Suppressor macrophage (primary cell): ENCODE data around the gene FAM193B.
"Not testable (repeated sequence)": the region's sequence is repeated elsewhere in the genome, so short reads cannot be mapped to it uniquely, and the experiment has no call there.

ENCODE experiments used
- DNase-seq, 4 experiments: peaks; one replicate each; pipeline ENCODE4 v3.0.0-alpha.2; 2020 to 2022

Gene FAM193B

DNA sequence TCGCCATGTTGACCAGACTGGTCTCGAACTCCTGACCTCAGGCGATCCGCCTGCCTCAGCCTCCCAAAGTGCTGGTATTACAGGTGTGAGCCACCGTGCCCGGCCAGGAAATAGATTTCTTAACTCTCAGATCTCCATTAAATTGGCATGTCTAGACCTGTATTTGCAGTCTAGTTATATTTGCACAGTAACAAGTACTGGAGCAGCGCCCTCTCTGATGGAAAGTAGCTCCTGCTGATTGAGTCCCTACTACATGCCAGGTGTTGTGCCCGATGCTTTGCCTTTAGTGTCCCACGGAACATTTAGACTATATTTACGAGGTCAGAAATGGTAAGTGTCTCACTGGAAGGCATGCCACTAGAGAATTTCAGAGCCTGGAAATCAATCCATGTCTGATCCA, 21.8 kb upstream of the FAM193B start:
- no peak for DNase-seq

DNA sequence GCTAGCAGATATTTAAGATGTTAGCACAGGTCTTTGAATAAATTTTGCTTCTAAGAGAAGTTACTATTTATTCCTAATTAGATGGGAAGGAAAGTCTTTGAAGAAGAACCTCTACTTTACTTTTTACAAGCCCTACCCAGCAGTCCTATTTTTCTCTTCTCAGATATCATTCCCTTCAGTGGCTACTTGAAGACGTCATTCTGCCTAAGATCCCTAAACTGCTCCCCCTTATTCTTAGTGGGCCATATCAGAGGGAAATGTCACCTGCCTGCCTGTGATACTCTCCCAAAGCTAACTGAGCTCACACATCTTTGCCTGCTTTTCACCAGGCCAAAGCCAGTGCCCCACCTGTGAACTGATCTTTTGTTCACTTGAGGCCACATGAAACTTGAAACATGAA, 21.1 kb upstream of the FAM193B start:
- DNase-seq = no peak

DNA sequence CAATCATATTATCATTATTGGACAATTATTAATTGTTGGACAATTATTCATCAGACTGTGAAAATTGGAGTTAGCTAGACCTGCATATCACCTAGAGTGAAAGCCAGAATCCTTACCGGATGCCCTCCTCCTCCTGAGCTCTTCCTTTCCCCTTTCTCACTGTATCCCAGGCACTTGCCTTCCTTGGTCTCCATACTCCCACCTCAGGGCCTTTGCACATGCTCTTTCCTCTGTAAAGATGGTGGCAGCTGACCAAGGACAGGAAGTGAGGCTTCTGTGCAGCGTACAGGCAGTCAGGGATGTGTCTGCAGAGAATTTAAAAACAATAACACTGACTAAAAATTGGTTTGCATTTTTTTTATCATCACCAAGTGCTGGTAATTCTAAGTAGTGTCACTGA, 15.5 kb upstream of the FAM193B start:
- DNase-seq = no peak

DNA sequence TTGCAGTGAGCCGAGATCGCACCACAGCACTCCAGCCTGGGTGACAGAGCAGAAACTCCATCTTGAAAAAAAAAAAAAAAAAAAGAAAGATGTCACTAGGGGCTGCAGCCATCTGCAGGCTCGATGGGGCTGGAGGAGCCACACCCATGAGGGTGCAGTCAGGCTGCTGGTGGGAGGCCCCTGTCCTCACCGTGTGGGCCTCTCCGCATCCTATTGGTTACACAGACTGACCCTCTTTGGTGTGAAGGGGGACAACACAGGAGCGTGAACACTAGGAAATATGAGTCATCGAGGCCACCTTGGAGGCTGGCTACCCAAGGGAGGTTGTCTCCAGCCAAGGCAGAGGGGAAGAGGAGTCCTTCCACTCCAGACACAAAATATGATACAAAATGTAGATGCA, 14.0 kb upstream of the FAM193B start:
- no peak for DNase-seq

DNA sequence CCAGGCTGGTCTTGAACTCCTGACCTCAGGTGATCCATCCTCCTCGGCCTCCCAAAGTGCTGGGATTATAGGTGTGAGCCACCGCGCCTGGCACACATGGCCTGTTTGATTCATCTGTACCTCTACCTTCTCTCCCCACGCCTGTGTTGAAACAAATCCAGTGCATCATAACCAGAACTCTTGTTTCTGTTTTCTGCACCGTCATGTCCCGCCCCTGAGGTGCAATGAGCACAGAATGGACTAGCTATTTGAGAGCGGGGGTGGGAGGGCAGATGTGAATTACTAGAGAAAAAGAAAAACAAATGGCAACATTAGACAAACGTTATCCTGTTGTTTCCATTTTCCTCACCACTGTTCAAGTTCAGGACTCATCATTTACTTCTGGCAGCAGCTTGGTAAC, 10.7 kb upstream of the FAM193B start:
- DNase-seq = no peak

DNA sequence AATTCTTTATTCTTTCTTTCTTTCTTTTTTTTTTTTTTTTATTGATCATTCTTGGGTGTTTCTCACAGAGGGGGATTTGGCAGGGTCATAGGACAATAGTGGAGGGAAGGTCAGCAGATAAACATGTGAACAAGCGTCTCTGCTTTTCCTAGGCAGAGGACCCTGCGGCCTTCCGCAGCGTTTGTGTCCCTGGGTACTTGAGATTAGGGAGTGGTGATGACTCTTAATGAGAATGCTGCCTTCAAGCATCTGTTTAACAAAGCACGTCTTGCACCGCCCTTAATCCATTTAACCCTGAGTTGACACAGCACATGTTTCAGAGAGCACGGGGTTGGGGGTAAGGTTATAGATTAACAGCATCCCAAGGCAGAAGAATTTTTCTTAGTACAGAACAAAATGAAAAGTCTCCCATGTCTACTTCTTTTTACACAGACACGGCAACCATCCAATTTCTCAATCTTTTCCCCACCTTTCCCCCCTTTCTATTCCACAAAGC, 5.1 kb upstream of the FAM193B start:
- DNase-seq = not testable (repeated sequence)

DNA sequence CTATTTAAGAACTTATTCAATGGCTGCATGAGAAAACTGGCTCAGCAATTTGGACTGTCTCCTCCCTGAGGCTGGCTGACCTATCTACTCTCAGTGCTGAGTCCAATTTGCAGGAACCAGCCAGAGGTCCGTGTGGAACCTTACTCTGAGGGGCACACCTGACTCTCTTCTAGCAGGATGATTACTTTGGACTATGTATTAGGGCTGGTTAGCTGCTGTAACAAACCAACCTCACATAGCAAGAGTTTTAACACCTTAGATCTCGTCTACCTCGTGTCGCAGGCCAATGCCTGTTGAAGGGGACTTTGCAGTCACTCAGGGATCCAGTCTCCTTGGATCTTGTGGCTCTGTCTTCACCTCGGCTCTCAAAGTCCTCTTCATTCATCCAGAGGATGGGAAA, 3.4 kb upstream of the FAM193B start:
- no peak for DNase-seq

DNA sequence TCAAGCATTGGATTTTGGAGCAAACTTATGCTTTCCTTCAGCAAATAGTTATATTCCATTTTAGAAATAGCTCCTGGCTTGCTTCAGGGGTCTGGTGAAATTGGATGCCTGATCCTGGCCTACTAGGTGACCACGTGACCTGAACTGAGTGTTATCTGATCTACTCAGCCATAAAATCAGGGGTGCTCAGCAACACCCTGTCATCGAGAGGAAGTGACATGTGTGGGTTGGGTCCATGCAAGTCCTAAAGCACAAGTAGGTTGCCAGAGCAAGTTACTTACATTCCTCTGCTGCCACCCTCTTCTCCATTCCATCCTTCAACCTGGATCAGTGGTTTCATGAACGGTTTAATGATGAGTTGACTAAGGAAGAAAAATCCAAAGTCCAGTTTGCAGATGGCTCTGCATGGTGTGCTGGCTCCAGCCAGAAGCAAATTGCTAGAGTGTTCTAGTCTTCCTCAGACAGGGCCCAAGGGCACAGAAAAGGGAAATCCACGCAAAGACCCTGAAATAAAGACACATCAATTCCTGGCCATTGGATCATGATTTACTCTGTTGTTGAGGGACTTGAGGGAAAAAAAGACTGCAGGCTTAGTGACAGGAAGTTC, 2.8 kb upstream of the FAM193B start:
- peak in 2 of 4 experiments; percentile 29 to 34 for DNase-seq

DNA sequence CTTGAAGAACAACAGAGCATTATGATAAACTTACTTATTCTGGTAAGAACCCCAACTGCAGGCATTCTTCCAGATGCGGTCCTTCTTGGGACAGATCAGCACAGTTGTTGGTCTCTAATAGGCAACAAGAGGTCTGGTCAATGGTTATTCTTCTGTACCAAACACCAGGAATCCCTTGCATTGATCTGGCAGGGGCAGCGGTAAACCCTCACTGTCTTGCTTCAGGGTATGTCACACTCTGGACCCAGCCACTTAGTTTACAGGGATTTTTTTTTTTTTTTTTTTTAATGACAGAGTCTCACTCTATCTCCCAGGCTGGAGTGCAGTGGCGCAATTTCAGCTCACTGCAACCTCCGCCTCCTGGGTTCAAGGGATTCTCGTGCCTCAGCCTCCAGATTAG, 1.3 kb upstream of the FAM193B start:
- DNase-seq = no peak

DNA sequence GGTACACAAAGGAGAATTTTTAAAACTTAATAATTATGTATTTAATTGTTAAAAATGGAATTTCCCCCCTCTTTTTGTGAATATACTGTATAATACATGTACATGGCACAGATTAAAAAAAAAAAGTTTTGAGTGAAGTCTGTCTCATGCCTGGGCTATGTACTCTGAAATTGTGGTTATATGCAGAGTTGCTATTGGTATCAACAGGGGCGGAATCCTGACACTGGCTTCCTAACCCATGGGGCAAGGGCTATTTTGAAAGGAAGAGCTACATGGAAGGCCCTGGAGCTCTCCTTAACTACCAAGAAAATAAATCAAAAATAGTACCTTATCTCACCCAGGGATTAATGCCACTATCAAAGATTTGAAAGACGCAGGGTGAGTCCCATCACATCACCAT, 865 bp upstream of the FAM193B start:
- no peak for DNase-seq

DNA sequence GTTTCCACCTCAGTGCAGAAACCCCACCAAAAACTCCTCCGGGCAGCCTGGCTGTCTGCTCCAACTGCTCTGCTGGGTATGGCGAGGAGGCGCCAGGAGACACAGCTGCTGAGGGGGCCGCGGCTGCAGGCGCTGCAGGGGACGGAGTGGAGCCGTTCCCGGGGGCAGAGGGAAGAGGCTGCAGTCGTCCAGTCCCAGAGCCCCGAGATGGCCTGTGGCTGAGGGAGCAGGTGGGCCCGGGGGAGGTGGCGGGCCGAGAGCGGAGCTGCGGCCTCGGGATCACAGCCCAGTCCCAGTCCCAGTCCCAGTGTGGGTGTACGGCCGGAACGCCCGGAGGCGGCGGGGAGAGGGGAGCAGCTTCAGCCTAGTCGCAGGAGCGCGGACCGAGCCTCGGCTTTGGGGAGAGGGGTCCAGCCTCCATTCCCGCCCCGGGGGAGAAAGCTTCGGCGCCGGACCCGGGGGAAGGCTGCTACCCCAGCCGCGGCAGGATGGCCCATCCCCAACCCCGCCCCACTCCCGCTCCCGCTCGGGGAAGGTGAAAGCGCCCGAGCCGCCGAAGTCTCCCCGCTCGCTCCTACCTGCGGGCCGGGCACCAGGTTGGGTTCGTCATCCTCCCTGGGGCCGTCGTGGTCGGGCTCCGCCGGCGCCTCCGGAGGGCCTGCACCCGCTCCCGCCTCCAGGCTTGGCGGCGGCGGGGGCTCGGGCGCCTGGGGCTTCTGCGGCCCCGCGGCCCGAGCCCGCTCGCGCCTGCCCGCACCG, 513 bp downstream of the FAM193B start:
- DNase-seq = peak; percentile 14 to 68 (median 39)

DNA sequence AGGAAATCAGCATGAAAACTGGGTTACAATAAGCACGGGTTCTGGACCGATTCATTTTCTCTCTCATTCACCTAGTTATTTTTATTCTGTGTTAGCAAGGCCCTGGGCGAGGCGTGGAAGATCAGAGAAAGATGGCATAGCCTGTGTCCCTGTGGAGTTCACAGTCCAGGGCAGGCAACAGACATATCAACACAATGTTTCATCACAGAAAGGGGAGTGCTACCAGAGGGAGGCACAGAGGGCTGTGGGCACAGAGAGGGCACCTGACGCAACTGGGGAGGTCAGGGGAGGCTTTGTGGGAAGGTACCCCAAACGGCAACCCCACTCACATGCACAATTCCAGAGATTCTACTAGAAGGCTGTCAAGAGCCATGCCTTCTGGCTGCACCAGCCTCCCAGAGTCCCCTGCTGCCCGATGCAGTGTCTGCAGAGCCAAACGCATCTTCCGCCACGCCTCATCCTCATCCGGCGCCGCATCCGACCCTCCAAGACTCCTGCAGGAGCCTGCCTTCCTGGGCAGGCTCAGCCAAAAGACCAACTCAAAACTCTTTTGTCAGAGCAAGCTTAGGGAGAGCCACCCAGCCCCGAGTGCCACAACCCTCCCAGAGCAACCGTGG, 1.4 kb downstream of the FAM193B start:
- no peak for DNase-seq

DNA sequence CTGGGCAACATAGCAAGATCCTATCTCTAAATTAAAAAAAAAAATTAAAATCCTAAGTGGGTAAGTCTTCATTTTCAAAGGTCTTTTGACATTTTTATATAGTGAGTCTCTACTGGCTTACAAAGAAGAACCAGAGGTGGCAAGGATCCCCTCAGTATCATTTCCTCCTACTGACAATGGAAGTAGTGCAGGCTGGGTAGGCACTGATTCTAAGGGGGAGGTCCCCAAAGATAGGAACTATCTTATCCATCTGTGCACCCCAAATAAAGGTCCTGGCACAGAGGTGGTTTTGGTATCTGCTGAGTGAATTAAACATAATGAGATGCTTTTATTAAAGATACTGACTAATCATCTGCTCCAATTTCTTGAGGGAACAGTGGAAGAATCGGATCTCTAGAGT, 4.2 kb downstream of the FAM193B start:
- no peak for DNase-seq

DNA sequence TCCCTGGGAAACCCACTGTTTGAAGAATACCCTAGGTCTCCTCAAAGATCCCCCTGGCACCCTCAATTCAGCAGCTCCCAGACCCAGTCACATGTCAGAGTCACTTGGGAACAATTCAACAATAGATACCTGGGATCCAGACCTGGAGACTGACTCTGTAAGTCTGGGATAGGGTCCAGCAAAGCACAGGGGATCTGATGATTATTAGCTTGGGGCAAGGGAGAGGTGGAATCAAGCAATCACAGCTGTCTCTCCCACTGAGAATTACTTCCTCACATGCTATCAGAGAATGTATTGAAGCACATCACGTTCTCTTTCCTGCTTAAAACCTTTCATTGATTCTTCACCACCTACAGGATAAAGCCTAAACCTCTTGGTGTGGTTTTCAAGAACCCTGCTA, 5.9 kb downstream of the FAM193B start:
- DNase-seq = no peak

DNA sequence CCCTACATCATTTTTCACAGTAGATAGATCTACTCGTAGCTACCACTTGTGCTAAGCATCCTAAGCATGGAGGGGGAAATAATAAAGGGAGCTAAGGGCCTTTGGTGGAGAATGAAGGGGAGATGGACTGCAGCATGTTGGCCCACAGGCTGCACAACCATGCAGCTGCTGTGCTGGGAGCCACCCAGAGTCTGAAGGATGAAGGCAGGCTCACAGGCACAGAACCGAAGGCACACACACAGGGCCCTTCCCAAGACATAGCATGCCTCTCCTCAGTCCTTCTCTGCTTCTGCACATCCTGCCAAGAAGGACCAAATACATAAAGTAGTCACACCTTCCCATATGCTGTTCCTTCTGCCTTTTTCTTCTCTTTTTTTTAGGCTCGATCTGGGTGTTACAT, 6.6 kb downstream of the FAM193B start:
- DNase-seq = no peak

DNA sequence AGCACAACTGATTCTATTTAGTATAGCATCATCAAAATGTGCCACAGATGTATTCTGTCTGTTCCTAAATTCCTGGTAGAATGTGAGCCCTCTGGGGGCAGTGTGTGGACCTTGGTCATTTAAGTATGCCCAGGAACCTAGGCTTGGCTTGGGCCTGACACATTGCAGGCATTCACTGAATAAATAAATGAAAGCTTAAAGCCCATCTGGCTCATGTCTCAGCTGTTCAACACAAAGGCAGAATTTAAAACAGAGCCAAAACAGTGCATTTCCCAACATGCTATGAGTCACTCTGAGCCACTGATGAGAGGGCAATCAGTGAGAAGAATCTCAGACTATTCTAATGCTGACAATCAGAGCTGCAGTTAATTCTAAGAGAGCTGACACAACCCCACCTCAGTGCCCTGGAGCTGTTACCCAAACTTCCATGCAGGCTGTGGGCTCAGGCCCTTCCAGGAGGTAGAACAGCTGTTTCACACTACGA, 8.1 kb downstream of the FAM193B start:
- peak; percentile 65 to 84 (median 72) for DNase-seq

DNA sequence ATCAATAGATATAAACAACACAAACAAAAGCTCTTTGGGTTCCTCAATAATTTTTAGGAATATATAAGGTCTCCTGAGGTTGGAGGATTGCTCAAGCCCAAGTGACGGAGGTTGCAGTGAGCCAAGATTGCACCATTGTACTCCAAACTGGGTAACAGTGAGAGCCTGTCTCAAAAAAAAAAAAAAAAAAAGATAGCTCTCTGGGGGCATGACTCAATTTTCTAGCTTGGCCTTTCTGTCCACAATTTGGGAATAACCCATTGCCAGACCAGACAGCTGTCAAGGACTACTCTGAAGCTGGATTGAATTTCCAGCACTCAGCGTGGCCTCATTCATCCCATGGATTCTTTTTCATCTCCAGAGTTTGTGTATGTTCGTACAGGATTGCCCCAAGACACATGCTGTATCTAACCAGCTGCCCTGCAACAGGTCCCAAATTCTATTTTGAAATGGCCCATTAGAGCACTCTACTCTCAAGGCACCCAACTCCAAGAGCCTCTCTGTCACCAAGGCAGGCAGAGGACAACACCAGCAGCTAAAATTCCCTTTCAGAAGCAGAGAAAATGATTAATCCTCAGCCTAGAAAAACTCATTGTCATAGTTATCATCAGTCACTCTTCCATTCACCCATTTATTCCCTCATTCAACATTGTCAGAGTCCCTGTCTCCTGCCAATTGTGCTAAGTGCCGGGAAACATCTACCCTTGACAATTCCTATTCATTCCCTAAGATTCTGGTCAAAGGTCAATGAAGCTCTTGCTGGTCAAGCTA, 8.7 kb downstream of the FAM193B start:
- DNase-seq = peak; percentile 85 to 90 (median 88)

DNA sequence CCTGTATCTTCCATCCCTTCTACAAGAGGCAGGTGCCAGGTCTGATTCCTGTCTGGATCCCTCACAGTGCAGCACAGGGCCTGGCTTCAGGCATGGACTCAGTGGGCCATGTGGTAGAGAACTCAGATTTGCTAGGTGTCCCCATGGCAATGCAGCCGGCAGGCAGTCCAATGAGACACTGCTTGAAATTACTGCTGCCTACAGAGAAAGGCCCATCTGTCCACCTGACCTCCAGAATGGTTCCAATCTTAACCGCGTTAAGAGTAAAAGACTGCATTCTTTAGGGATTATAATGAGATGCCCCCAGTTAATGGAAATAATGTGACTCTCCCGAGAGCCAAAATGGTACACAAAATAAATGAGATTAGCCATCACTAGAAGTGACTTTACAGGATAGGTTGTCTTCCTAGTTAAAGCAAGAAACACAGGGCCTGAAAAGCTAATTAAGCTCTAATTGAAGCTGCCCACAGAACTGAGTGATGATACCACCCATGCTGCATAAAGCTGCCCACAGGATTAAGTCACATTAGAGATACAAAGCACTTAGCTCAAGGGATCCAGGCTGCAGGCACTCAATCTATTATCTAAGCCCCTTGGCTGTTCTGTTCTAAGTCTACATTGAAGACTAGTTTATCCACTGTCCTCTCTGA, 11.4 kb downstream of the FAM193B start:
- no peak for DNase-seq

DNA sequence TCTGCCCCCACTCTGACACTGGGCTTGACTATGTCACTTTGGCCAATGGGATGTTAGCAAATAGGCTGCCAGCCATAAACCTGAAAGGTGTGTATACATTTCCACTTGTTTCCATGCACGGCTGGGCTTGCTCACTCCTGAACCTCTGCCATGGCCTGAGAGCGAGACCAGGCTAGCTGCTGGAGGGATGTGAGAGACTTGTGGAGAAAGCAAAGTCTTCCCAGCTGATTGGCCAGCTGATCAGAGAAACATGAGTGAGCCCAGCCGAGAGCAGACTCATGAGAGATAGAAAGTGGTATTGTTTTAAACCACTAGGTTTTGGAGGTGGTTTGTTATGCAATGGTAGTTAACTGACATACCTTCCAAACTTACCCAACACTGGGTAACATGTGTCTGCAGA, 13.9 kb downstream of the FAM193B start:
- DNase-seq = no peak

DNA sequence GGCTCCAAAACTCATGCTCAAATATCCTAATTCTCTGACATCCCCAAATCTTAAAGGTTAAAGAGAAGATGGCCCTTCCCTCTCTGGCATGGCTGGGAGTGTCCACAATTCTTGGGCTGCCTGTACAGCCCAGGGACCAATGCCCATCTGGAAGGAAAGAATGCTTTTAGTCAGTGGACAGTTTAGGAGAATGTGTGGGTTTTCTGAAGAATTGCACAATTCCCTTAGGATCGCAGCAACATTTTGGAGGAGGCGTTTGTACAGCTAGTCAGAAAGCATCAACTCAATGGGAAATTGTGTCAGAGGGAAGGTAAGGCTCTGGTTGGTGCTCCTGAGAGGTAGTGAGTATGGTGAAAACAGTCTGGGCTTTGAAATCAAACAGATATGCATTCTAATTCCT, 15.0 kb downstream of the FAM193B start:
- DNase-seq = peak in 1 of 4 experiments; percentile 17

DNA sequence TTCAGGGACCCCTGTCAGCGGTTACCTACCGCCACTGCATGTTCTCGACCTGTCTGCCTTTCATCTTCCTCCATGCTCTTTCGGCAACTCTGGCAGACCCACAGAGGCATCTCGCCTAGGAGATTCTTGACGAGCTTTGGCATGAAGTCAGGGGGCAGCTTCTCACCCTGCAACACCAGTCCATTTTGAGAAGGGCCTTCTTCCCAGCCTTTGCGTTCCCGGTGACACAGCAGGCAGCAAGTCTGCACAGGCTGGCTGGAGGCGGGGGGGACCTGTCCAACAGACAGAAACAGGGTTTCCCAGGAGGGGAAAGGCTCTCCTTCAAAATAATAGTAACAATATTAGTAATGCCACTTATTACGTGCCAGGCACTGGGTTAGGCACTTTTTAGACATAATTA, 15.5 kb downstream of the FAM193B start:
- DNase-seq = no peak
